HG03521 (cell line): ENCODE data around the gene ATCAY.
"Not testable (repeated sequence)": the region's sequence is repeated elsewhere in the genome, so short reads cannot be mapped to it uniquely, and the experiment has no call there.

ENCODE experiments used
- ATAC-seq: cut with Tn5 transposase; IDR thresholded peaks from one replicate; pipeline ENCODE4 v1.9.1; 2021; ENCODE audit warnings: mild to moderate bottlenecking, moderate library complexity; ENCODE audit not compliant: unreplicated experiment

The ATCAY gene

GRCh38 chr19:3855320-3855719, 25.2 kb upstream of the ATCAY start:
- no peak for ATAC-seq

DNA sequence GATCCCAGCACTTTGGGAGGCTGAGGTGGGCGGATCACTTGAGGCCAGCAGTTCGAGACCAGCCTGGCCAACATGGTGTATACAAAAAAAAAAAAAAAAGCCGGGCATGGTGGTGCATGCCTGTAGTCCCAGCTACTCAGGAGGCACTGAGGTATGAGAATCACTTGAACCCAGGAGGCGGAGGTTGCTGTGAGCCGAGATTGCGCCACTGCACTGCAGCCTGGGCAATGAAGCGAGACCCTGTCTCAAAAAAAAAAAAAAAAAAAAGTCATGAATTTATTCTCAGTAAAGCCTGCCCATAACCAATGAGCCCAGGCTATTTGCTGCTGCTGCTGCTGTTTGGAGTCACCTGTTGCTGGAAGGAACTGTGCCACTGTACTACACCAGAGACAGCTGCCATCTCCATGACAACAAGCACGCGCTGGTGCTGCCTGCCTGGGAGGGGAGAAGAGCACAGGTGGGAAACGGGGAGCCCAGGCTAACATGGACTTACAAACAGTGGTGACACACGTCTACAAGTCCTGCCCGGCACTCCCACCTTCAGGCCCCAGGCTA, 23.0 kb upstream of the ATCAY start:
- no peak for ATAC-seq

DNA sequence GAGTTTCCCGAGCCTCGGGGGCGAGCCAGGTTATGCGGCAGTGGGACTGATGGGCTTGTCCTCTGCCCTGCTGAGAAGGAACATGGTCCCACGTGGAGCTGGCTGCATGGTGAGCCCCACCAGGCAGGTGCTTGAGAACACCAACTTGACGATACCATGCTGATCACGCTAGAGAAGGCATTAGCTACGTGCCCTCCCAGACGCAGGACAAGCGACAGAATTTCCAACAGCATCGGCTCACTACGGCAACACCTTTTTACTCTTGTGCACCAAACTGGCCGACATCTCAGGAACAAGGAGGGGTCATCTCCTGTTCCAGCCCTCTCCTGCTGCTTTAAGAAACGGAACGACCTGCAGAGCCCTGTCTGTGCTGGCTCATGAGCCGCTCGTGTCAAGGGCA, 20.0 kb upstream of the ATCAY start:
- no peak for ATAC-seq

DNA sequence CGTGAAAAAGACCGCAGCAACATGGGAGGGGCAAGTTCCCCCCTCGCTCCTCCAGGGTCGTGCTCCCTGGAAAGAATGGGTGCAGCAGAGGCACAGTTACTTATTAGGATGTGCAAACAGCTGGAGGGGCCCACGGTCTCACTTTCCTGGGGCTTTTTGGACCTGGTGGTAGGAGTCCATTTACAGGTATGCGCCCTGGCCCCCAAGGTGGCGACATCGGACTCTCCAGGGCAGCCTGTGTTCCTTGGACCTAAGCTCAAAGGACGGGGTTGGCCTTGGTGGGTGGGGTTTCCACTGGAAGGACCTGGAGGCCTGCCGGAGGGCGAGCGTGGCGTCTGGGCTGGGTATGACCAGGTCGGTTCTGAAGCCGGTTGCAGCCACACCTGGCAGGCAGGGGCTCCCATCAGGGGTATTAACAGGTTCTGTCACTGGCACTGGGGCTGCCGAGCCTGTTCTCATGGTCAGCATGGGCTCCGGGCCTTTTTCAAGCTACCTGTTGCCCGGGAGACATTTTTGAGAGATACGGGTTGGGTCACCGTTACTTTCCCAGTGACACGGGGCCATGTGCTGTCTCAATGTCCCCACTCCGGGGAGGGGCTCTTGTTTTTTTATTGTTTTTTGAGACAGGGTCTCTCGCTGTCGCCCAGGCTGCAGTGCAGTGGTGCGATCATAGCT, 17.5 kb upstream of the ATCAY start:
- ATAC-seq: no peak

DNA sequence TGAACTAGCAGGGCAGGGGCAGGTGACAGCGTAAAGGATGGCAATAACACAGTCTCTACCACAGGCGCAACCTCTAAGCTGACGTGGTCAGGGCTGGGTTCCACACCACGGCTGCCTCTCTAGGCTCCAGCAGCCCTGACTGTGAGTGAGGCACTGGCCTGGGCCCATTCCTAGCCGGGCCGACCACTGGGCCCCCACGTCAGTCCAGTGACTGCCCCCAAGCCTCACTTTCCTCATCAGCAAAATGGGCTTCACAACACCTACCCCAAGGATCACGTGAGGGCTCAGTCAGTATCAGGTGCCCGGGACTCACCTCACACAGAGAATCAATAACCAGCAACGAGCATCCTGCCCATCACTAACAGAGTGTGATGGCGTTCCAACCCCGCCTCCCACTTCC, 16.8 kb upstream of the ATCAY start:
- no peak for ATAC-seq

DNA sequence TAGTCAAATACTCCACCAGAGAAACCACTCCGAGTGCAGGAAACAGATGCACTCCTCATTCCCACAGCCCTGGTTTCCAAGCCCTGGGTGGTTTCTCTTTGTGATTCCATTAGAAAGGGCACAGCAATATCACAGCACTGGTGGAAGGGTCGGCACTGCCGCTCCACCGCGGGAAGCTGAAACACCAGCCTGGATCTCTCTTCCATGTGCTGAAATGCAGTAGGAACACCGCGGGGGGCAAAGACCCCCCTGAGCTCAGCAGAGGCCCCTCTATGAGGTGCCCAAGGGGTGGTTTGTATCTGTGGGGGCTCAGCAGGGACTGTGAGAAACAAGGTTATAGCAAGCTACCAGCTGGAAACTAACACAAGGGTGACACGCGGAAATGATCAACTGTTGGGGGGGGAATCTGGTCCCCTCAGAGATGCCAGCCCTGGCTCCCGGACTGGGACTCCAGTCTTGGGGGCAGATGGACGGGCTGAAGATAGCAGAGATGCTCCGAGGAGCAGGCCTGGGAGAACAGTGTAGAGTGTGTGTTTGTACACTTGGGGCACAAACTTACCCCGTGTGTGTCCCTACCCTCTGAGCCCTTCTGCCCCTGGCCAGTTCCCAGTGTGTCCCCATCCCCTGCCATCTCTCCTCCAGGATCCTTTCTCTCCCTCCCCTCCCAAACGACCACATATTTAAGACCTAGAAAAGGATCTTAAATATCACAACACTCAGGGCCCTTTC, 13.4 kb upstream of the ATCAY start:
- no peak for ATAC-seq

- ATAC-seq: no peak
Measured at GRCh38 chr19:3867971-3868769, 12.3 kb upstream of the ATCAY start.

DNA sequence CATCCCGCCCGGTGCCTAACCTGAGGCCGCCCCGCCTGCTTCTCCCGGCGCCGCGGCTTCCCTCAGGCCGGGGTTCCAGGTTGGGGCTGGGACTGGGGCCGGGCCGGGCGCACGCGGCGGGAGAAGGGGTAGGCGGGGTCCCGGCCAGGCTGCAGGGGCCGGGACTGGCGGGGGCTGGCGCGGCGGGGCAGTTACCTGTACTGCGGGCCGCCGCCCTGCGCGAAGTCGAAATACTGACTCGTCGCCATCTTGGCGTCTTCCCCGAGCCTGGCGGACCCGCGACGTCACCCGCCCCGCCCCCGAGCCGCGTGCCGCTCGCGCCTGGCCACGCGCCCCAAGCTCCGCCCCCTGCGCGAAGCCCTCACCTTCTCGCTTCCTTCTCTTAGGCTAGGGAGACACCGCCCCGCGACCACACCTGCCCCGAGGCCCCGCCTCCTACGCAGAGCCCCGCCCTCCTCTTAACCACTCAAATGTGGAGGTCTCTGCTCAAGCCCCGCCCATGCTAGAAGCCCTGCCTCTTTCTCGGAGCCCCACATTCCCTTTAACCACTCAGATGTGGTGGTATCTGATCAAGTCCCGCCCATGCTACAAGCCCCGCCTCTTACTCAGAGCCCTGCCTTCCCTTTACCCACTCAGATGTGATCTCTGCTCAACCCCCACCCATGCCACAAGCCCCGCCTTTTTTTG, 11.6 kb upstream of the ATCAY start, which contains the start of gene ZFR2:
TSS of gene ZFR2 (minus strand) at position 269 of the 687 bp plus-strand sequence. CDS start at position 248, 21 bp downstream.
- no peak for ATAC-seq

- no peak for ATAC-seq
Measured at GRCh38 chr19:3873151-3873550, 7.3 kb upstream of the ATCAY start.

- ATAC-seq: not testable (repeated sequence)
Measured at GRCh38 chr19:3874695-3875094, 5.8 kb upstream of the ATCAY start.

- ATAC-seq: no peak
Measured at GRCh38 chr19:3879656-3880055, 829 bp upstream of the ATCAY start.

- no peak for ATAC-seq
Measured at GRCh38 chr19:3881272-3882040, 971 bp downstream of the ATCAY start.

DNA sequence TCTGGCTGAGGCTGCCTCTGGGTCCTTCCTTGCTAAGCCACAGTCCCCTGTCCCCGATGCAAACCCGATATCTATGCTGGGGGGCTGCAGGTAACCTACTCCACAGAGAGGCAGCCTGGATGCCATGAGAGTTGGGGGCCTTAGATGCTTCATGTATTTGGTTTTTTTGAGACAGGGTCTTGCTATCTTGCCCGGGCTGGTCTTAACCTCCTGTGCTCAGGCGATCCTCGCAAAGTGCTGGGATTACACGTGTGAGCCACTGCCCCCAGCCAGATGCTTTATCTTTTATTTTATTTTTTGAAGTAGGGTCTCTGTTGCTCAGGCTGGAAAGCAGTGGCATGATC, 1.5 kb downstream of the ATCAY start:
- ATAC-seq: no peak

- no peak for ATAC-seq
Measured at GRCh38 chr19:3890591-3890990, 10.1 kb downstream of the ATCAY start.

DNA sequence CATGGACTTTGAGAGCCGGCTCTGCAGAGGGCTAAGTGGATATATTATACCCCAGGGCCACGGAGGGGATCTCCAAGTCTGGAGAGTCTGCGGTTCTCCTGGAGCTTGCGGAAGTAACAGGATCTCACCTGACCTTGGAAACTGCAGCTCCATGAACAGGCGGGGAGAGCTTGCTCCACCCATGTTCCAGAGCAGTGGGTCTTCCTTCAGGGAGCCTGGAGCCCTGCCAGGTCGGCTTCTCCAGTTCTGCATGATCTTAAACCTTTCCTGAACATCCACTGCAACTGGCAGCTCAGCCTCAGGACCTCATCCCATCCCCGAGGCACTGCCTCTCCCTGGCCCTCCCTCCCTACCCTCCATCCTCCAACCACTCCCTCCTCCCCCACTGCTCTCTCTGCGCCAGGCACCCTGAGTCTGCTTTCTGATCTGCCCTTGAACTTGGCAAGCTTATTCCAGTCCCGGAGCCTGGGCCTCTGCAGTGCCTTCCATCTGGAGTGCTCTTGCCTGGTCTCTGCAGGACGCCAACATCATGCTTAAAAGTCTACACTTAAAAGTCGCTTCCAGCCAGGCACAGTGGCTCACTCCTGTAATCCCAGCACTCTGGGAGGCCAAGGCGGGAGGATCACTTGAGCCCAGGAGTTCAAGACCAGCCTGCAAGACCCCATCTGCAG, 13.2 kb downstream of the ATCAY start:
- no peak for ATAC-seq

GRCh38 chr19:3894959-3895358, 14.5 kb downstream of the ATCAY start:
- ATAC-seq: not testable (repeated sequence)

DNA sequence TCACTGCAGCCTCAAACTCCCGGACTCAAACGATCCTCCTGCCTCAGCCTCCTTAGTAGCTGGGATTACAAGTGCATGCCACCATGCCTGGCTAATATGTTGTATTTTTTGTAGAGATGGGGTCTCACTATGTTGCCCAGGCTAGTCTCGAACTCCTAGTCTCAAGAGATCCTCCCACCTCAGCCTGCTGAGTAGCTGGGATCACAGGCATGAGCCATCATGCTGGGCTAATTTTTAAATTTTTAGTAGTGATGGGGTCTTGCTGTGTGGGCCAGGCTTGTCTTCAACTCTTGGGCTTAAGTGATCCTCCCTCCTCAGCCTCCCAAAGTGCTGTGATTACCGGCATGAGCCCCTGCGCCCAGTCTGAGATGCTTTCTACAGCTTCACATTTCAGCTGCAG, 15.3 kb downstream of the ATCAY start:
- no peak for ATAC-seq

DNA sequence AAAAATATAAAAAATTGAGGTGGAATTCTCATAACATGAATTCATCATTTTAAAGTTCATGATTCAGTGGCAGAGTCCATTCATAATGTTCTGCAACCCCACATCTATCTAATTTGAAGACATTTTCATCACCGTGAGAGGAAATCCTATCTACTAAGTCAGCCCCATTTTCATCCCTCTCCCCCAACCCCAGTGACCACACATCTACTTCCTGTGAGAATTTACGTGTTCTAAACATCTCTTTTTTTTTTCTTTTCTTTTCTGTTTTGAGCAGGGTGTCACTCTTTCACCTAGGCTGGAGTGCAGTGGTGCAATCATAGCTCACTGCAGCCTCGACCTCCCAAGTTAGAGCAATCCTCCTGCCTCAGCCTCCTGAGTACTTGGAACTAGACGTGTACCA, 17.5 kb downstream of the ATCAY start:
- no peak for ATAC-seq

GRCh38 chr19:3898426-3898825, 17.9 kb downstream of the ATCAY start:
- no peak for ATAC-seq
